Panc1 (cell line): ENCODE results near the gene SH3PXD2A. TPM values are rescaled to one million over a fixed set of nuclear protein-coding genes. Genes with fewer than 3 reads are reported as not detected.

Source experiments
- ATAC-seq: fragments of 200-7000 bp; cut with Tn5 transposase; 2 replicates; pipeline ENCODE4 v1.9.1; 2020; ENCODE audit warnings: mild to moderate bottlenecking, moderate library complexity
- BruUV-seq: library from RNA; stranded (reverse); fragments of 400-500 nt; replicated peaks from 2 replicates; lab custom pipeline; 2021; lab: Mats Ljungman, UMichigan
- CTCF ChIA-PET: fragments of 300-600 bp; sonication (Branson Sonifier 250); formaldehyde crosslinking; loops from one replicate; lab custom pipeline; 2022; ENCODE audit warnings: antibody characterized with exemption; lab: Charles Lee
- POLR2A ChIA-PET: fragments of 300-600 bp; sonication (Branson Sonifier 250); formaldehyde crosslinking; loops from one replicate; lab custom pipeline; 2022; ENCODE audit warnings: antibody characterized with exemption; lab: Charles Lee
- DNase-seq: peaks from one replicate; pipeline ENCODE4 v3.0.0-alpha.2; 2010; ENCODE audit warnings: low read depth, low spot score
- H3K27ac ChIP-seq: 2 replicates; pipeline ENCODE4 v1.5.1; 2011; ENCODE audit warnings: mild to moderate bottlenecking, low read length, inconsistent platforms
- H3K27me3 ChIP-seq: fragments of 200-500 bp; sonication (Bioruptor generic); 2 replicates; pipeline ENCODE4 v1.6.0; 2014; ENCODE audit warnings: low read length, inconsistent platforms; ENCODE audit not compliant: control insufficient read depth, insufficient read depth
- H3K36me3 ChIP-seq: fragments of 200-500 bp; sonication (Bioruptor generic); 2 replicates; pipeline ENCODE4 v1.5.1; 2014; ENCODE audit warnings: inconsistent platforms, mild to moderate bottlenecking, low read length, moderate library complexity; ENCODE audit not compliant: control insufficient read depth, insufficient read depth
- H3K4me1 ChIP-seq: 2 replicates; pipeline ENCODE4 v1.5.1; 2011; ENCODE audit warnings: inconsistent platforms, mild to moderate bottlenecking, low read length, moderate library complexity; ENCODE audit not compliant: control insufficient read depth, insufficient read depth
- H3K4me3 ChIP-seq, 2 experiments: 2 replicates each; pipeline ENCODE4 v1.5.1; 2011 to 2012; ENCODE audit warnings: low read depth in 2 of 2, low read length in 2 of 2, mild to moderate bottlenecking in 2 of 2, inconsistent platforms in 1 of 2, moderate library complexity in 1 of 2
- H3K9me3 ChIP-seq: fragments of 200-500 bp; sonication (Bioruptor generic); 2 replicates; pipeline ENCODE4 v1.5.1; 2014; ENCODE audit warnings: low read depth, mild to moderate bottlenecking, inconsistent platforms, low read length, moderate library complexity; ENCODE audit not compliant: control insufficient read depth, insufficient read depth
- CTCF ChIP-seq: fragments of 450-650 bp; IDR thresholded peaks from 2 replicates; pipeline ENCODE4 v1.5.1; 2017; ENCODE audit warnings: mild to moderate bottlenecking
- POLR2AphosphoS5 ChIP-seq: IDR thresholded peaks from 2 replicates; pipeline ENCODE4 v1.6.1; 2012; ENCODE audit warnings: mild to moderate bottlenecking, low read depth, low read length, moderate library complexity
- SIN3A ChIP-seq: IDR thresholded peaks from 2 replicates; pipeline ENCODE4 v1.6.1; 2012; ENCODE audit warnings: low read depth, mild to moderate bottlenecking, low read length, moderate library complexity, borderline replicate concordance; ENCODE audit not compliant: insufficient read depth
- TCF7L2 ChIP-seq: IDR thresholded peaks from 2 replicates; pipeline ENCODE4 v1.6.1; 2011; ENCODE audit warnings: mild to moderate bottlenecking, low read depth, low read length, inconsistent platforms
- in situ Hi-C: cut with HindIII; loops from 2 replicates; pipeline ENCODE4 v1.10.0; 2016; ENCODE audit warnings: low sequenced_read_pairs, low pct_unique_long_range_greater_than_20kb
- intact Hi-C: fragments of 100-400 bp; cut with micrococcal nuclease; formaldehyde crosslinking; loops from one replicate; pipeline ENCODE4 v1.10.0; 2022; ENCODE audit not compliant: unreplicated experiment
- total RNA-seq: library from RNA; stranded (reverse); gene quantifications from one replicate; pipeline ENCODE4 v1.2.1, GENCODE V29; 2021; ENCODE audit not compliant: unreplicated experiment
- TF ChIP-seq, protein P1 (sequence below), 2 experiments: IDR thresholded peaks; 2 replicates each; pipeline ENCODE4 v1.6.1; 2011 to 2012; ENCODE audit warnings: low read depth in 2 of 2, control low read depth in 1 of 2, low read length in 1 of 2, mild to moderate bottlenecking in 1 of 2, moderate library complexity in 1 of 2; ENCODE audit not compliant: insufficient read depth in 1 of 2

SH3PXD2A gene
- total RNA-seq, 1 experiment from 2014 or later = 5.7 TPM

- Histone ChIP-seq H3K9me3 (no peaks in the 10 kb centered on the region), H3K27me3 (no peaks in the 10 kb centered on the region), H3K27ac (peak overlapping the region; percentile 19; the same call in 1 of the 2 replicates), H3K4me3 (no peak overlapping the region), H3K36me3 (0 out of 2 replicates have a peak, but pooled peaks cover 2% of the 10 kb centered on the region), H3K4me1 (peaks cover 30% of the 10 kb centered on the region)
- BruUV-seq = no TSS peak
- TF ChIP-seq SIN3A = no peak
- TF ChIP-seq POLR2AphosphoS5 = no peak
- TF ChIP-seq TCF7L2 = no peak
- TF ChIP-seq CTCF = no peak
- TF ChIP-seq, protein P1, sequence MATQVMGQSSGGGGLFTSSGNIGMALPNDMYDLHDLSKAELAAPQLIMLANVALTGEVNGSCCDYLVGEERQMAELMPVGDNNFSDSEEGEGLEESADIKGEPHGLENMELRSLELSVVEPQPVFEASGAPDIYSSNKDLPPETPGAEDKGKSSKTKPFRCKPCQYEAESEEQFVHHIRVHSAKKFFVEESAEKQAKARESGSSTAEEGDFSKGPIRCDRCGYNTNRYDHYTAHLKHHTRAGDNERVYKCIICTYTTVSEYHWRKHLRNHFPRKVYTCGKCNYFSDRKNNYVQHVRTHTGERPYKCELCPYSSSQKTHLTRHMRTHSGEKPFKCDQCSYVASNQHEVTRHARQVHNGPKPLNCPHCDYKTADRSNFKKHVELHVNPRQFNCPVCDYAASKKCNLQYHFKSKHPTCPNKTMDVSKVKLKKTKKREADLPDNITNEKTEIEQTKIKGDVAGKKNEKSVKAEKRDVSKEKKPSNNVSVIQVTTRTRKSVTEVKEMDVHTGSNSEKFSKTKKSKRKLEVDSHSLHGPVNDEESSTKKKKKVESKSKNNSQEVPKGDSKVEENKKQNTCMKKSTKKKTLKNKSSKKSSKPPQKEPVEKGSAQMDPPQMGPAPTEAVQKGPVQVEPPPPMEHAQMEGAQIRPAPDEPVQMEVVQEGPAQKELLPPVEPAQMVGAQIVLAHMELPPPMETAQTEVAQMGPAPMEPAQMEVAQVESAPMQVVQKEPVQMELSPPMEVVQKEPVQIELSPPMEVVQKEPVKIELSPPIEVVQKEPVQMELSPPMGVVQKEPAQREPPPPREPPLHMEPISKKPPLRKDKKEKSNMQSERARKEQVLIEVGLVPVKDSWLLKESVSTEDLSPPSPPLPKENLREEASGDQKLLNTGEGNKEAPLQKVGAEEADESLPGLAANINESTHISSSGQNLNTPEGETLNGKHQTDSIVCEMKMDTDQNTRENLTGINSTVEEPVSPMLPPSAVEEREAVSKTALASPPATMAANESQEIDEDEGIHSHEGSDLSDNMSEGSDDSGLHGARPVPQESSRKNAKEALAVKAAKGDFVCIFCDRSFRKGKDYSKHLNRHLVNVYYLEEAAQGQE (IDR thresholded peaks at IDR 0.05; ENCODE audit: insufficient read depth in 1 of 2, low read depth in 2 of 2, low read length in 1 of 2) = no peak
- intact Hi-C loops (no loop called here), in situ Hi-C loops (no loop called here)
- ATAC-seq = no peak
- ChIA-PET POLR2A (interaction anchor here (0.6 to 0.7 kb wide), 2 partner anchors 22 to 226 kb away, joined by 4 to 5 read pairs; no protein-coding TSS in a partner anchor), CTCF (no interaction called here)
- no peak for DNase-seq
These were observed 38.4 kb upstream of the SH3PXD2A start for GRCh38 chr10:103893817-103894216.

- ATAC-seq (no peak), DNase-seq (no peak)
- ChIA-PET POLR2A (interaction anchor here (0.6 kb wide), 1 partner anchor 283 kb away, joined by 11 read pairs; no protein-coding TSS in a partner anchor), CTCF (no interaction called here)
- Histone ChIP-seq H3K27me3 (no peaks in the 10 kb centered on the region), H3K27ac (no peak overlapping the region), H3K4me1 (peaks cover 30% of the 10 kb centered on the region), H3K36me3 (no peaks in the 10 kb centered on the region), H3K9me3 (no peaks in the 10 kb centered on the region), H3K4me3 (no peak overlapping the region)
- intact Hi-C loops (no loop called here), in situ Hi-C loops (no loop called here)
- no peak for TF ChIP-seq POLR2AphosphoS5
- TF ChIP-seq, protein P1 (IDR thresholded peaks at IDR 0.05; ENCODE audit: insufficient read depth in 1 of 2, low read depth in 2 of 2, low read length in 1 of 2) = no peak
- no peak for TF ChIP-seq TCF7L2
- no peak for TF ChIP-seq SIN3A
- TF ChIP-seq CTCF = no peak
- BruUV-seq = no TSS peak
These were observed 36.8 kb upstream of the SH3PXD2A start for GRCh38 chr10:103892181-103892580.
